HG03139 (cell line): ENCODE measurements around the gene EXOC6B.

Source experiments
- ATAC-seq: cut with Tn5 transposase; IDR thresholded peaks from one replicate; pipeline ENCODE4 v1.9.1; 2021; ENCODE audit not compliant: unreplicated experiment

The EXOC6B gene

DNA sequence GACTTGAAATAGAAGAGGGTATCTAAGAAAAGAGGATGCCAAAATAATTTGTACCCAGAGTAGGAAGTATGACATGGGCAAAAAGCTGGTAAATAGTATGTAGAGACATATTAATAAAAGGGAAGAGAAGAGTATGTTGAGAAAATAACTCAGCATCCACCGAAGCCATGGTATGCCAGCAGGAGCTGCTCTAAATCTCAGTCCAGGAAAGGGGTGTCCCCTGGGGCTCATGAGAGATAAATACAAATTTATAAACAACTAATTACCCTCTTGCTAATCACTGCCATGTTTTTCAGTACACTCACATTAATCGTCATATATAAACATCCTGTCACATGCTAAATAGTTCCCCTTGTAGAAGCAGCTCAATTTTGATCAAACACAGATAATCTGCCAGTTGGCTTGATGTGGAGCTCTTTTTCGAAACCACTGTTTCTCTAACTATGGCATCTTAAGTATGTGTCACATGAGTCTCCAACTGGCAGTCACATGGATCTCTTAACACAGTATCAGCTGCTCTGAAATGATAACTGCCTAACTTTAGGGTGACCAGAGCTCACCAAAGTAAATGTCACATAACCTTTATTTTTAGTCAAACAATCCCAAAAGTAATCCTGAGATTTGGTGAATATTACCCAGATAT is 31.9 kb downstream of the EXOC6B start:
- no peak for ATAC-seq

GRCh38 chr2:72789241-72789640 is 36.6 kb downstream of the EXOC6B start:
- ATAC-seq: no peak

DNA sequence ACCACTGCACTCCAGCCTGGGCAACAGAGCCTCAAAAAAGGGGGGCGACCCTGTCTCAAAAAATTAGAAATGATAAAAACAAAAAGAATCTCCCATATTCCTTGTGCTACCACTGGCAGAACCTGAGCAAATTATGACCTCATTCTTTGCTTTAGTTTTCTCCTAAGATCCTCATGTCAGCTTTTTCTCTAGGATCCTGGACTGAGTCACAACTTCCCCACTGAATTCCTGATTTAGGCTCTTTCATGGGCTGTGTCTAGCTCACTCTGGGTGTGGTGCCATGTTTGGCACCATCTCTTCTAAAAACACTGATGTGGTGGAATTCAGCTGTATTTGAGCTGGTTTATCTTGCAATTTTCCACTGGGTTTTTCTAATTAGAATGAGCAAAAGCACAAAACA is 37.1 kb downstream of the EXOC6B start:
- no peak for ATAC-seq

- ATAC-seq: no peak
Measured at GRCh38 chr2:72785517-72785916, 40.3 kb downstream of the EXOC6B start.

DNA sequence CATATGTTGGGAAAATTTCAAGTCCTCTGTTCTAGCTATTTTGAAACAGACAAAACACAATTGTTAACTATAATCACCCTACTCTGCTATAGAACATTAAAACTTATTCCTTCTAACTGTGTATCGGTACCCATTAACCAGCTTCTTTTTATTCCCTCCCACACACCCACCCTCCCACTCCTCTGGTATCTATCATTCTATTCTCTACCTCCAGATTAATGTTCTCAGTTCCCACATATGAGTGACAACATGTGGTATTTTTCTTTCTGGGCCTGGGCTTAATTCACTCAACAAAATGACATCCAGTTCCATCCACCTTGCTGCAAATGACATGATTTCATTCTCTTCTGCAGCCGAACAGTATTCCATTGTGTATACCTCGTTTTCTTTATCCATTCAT is 43.3 kb downstream of the EXOC6B start:
- no peak for ATAC-seq

DNA sequence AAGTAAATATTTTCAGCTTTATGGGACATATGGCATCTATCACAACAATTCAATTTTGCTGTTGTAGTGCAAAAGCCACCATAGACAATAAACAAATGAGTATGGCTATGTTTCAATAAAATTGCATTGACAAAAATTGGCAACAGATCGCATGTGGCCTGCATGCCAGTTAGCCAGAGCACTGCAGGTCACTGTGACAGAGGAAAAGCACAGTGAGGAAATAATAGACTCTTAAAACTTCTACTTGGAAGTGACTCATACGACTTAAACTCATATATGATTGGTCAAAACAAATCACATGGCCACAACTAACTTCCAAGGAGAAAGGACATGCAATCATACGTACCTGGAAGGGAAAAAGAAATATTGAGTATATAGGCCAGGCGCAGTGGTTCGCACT is 44.4 kb downstream of the EXOC6B start:
- no peak for ATAC-seq

- ATAC-seq: no peak
Measured at GRCh38 chr2:72780477-72780876, 45.4 kb downstream of the EXOC6B start.

GRCh38 chr2:72779495-72779894 is 46.3 kb downstream of the EXOC6B start:
- no peak for ATAC-seq

- ATAC-seq: no peak
Measured at GRCh38 chr2:72778410-72778809, 47.4 kb downstream of the EXOC6B start.

GRCh38 chr2:72770879-72771461 is 54.9 kb downstream of the EXOC6B start:
- no peak for ATAC-seq

- ATAC-seq: no peak
Measured at GRCh38 chr2:72765997-72766609, 59.7 kb downstream of the EXOC6B start.

- ATAC-seq: no peak
Measured at GRCh38 chr2:72762276-72762675, 63.6 kb downstream of the EXOC6B start.

GRCh38 chr2:72759755-72760154 is 66.1 kb downstream of the EXOC6B start:
- no peak for ATAC-seq

GRCh38 chr2:72757177-72757775 is 68.6 kb downstream of the EXOC6B start:
- ATAC-seq: no peak

- ATAC-seq: no peak
Measured at GRCh38 chr2:72755647-72756423, 70.0 kb downstream of the EXOC6B start.

DNA sequence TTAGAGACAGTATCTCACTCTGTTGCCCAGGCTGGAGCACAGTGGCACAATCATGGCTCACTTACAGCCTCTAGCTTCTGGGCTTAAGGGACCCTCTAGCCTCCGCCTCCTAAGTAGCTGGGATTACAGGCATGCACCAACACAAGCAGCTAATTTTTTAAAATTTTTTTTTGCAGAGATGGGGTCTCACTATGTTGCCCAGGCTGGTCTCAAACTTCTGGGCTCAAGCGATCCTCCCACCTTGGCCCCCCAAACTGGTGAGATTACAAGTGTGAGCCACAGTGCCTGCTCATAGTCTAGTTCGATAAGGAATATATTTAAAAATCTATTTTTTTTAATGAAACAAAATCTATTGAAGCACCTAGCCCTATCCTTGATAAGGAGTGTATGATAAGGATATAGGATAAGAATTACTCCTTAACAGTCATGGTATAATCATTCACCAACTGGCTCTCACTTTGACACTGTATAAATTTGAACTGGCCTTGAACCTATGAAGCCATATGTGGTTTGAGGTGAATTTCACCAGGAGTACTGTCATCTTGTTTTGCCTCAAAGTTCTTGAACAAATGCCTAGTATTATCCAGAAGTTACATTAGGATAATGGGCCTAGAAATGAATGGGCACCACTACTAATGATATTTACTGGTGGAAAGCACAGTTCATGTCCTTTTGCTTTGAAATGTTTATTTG is 71.1 kb downstream of the EXOC6B start:
- ATAC-seq: no peak

DNA sequence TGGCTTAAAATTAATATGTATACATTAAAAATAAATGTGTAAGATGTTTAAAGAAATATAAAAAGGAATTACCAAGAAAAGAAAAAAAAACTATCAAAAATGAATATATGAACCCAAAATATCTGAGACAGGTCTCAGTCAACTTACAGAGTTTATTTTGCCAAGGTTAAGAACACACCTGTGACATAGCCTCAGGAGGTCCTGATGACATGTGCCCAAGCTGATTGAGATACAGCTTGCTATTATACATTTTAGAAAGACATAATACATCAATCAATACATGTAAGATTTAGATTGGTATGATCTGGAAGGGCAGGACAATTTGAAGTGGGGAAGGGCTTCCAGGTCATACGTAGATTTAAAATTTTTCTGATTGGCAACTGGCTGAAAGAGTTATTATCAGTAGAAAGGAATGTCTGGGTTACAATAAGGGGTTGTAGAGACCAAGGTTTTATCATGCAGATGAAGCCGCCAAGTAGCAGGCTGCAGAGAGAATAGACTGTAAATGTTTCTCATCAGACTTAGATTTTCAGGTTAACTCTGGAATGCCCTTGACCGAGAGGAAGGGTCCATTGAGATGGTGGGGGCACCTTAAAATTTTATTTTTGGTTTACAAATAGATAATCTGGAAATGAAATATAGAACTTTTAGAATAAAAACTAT is 74.7 kb downstream of the EXOC6B start:
- ATAC-seq: no peak

DNA sequence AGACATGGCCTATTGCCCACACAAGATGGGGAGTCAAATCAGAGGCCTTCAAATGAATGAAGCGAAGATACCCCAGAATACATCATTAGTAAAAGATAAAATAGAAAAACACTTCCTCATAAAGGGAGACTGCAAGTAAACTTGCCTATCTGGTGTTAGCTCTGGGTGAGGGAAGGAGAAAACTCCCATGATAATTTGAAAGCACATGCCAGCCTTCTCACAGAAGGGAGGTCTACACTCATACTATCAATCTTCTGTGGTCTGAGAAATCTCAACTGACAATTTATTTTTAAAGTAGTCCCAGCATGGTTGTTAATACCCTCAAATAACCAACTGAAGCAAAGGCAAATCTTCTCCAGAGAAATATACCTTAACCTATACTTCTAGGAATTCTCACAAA is 75.4 kb downstream of the EXOC6B start:
- ATAC-seq: no peak

DNA sequence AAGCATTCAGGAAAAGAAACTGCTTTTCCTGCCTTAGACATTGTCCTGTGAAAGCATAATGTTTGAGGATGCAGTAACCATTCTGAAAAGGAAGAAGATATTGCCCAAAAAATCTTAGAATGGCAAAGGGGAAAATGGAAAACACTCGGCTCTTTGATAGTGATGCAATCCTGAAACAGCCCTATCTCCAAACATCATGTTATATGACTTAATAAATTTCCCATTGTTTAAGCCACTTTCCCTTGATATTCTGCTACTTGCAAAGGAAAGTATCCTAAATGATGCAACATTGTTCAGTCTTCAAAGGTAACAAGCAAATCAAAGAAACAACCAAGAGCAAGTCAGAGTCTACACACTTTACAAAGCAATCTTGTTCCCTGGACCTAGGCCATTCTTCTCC is 78.5 kb downstream of the EXOC6B start:
- no peak for ATAC-seq

DNA sequence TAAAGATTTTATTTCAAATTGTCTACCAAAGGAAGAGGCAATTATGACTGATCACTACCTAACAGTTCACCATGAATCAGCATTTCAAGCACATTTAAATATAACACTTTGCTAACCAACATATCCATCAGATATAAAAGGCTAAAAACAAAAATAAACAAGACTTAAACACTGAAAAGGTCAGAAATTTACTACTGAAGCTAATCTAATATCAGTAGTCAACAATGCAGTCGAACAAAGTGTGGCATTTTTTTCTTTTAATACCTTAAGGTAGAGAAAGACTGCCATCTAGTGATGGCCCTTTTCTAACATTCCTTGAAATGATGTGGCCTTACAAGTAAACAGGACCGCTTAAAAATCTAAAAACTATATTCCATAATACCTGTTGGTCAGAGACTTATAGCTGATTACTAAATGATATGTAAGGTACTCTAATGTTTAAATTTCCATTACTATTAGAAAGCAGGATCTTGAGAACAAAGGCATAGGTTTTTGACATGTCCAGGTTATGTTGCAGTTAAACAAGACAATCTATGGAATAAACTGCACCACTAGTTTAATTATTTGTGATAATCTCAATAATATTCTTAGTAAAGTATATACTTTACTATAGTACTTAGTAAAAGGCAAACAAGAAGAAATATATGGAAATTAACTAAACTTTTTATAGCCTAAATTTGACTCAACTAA is 80.0 kb downstream of the EXOC6B start:
- no peak for ATAC-seq
